Astrocyte of the spinal cord (primary cell): ENCODE measurements around the gene LAMB1.
"Not testable (repeated sequence)": the region's sequence is repeated elsewhere in the genome, so short reads cannot be mapped to it uniquely, and the experiment has no call there.

Source experiments
- DNase-seq: peaks from one replicate; pipeline ENCODE4 v3.0.0; 2011; ENCODE audit warnings: low read depth, low spot score
- H3K4me3 ChIP-seq: 2 replicates; pipeline ENCODE4 v1.5.1; 2011; ENCODE audit warnings: low read depth, mild to moderate bottlenecking, low read length, moderate library complexity
- in situ Hi-C: cut with HindIII; loops from 2 replicates; pipeline ENCODE4 v1.10.0; 2017; ENCODE audit warnings: low sequenced_read_pairs
- TF ChIP-seq, protein P1 (sequence below): IDR thresholded peaks from 2 replicates; pipeline ENCODE4 v1.5.1; 2012; ENCODE audit warnings: low read depth, mild to moderate bottlenecking, low read length, inconsistent platforms

Gene LAMB1

DNA sequence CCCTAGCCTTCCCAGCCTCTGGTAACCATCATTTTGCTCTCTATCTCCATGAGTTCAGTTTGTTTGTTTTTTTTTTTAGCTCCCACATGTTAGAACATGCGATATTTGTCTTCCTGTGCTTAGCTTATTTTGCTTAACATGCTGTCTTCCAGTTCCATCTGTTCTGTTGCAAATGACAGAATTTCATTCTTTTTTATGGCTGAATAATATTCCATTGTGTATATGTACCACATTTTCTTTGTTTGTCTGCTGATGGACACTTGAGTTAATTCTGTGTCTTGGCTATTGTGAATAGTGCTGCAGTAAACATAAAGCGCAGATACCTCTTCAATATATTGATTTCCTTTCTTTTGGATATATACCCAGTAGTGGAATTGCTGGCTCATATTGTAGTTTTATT, 91.0 kb downstream of the LAMB1 start:
- H3K4me3 ChIP-seq: no peak overlapping the region
- TF ChIP-seq, protein P1, sequence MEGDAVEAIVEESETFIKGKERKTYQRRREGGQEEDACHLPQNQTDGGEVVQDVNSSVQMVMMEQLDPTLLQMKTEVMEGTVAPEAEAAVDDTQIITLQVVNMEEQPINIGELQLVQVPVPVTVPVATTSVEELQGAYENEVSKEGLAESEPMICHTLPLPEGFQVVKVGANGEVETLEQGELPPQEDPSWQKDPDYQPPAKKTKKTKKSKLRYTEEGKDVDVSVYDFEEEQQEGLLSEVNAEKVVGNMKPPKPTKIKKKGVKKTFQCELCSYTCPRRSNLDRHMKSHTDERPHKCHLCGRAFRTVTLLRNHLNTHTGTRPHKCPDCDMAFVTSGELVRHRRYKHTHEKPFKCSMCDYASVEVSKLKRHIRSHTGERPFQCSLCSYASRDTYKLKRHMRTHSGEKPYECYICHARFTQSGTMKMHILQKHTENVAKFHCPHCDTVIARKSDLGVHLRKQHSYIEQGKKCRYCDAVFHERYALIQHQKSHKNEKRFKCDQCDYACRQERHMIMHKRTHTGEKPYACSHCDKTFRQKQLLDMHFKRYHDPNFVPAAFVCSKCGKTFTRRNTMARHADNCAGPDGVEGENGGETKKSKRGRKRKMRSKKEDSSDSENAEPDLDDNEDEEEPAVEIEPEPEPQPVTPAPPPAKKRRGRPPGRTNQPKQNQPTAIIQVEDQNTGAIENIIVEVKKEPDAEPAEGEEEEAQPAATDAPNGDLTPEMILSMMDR: no peak
- no peak for DNase-seq
- in situ Hi-C loops: no loop called here

DNA sequence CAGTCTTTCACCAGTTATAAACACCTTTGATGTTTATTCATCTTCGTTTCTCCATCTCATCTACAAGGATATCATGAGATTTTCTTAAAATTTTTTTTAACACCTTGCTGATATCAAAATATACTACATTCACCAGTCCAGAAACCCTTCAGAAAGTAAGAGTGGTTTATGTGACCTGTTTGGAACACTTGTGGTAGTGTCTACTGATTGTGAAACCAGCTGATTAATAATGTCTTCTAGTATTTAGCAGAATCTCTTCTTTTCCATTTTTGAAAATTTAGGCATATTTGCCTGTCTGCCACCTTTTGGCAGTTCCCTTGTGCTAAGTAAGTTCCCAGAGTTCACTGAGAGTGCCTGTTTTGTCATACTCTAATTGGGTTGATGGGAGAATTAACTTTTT, 93.5 kb downstream of the LAMB1 start:
- TF ChIP-seq, protein P1: no peak
- in situ Hi-C loops: no loop called here

GRCh38 chr7:107907790-107908189, 95.2 kb downstream of the LAMB1 start:
- DNase-seq: no peak
- in situ Hi-C loops: no loop called here
- H3K4me3 ChIP-seq: no peak overlapping the region
- TF ChIP-seq, protein P1: no peak

More for the DNA sequence above, 93.5 kb downstream of the LAMB1 start:
- no peak for DNase-seq
- no peak overlapping the region for H3K4me3 ChIP-seq

- H3K4me3 ChIP-seq: no peak overlapping the region
- TF ChIP-seq, protein P1: no peak
- in situ Hi-C loops: no loop called here
- DNase-seq: no peak
These were observed 100.6 kb downstream of the LAMB1 start for GRCh38 chr7:107902381-107902780.

DNA sequence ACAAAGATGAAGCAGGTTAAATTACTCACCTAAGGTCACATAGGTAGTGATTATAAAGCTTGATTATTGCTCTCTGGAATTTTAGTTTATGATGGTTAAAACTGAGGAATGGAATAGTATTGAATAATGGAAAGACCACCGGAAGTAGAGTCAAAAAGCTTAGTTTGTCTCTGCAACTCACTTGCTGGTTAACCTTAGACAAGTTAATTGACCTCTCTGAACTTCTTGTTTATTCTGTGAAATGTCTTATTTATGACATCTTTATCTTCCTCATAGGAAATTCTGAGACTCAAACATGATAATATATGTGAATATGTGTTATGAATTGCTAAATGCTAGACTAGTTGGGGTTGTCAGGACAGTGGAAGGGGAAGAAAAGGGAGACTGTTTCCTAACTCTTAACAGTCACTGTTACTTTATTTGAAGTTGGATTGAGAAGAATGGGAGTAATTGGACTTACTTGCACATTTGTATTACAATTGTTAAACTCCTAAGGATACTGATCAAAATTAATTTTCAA, 102.4 kb downstream of the LAMB1 start:
- in situ Hi-C loops: no loop called here
- TF ChIP-seq, protein P1: no peak
- no peak overlapping the region for H3K4me3 ChIP-seq
- DNase-seq: no peak

DNA sequence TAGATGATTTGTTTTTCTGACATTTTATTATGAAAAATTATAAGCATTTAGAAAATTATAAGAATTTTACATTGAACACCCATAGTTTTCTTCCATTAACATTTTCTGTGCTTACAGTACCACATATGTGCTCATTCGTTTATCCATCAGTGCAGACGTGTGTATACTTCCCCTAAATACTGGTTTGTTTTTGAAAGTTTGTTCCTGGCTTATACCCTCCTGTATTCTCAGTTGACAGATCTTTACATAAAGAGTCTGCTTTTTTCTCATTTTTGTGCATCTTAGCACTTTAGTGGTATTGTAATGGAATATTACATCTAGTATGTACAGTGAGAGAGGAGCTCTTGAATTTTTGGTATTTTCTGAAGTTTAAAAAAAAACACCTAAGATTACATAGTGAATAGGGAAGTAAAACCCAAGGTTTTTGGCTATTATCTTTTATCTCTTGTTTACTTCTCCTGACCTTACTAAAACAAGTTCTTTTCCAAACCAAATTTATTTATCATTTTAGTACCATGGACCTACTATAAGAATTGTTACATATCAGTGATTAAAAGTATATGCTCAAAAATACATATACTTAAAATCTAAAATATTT, 103.9 kb downstream of the LAMB1 start:
- in situ Hi-C loops: no loop called here
- no peak overlapping the region for H3K4me3 ChIP-seq
- TF ChIP-seq, protein P1: no peak
- no peak for DNase-seq

DNA sequence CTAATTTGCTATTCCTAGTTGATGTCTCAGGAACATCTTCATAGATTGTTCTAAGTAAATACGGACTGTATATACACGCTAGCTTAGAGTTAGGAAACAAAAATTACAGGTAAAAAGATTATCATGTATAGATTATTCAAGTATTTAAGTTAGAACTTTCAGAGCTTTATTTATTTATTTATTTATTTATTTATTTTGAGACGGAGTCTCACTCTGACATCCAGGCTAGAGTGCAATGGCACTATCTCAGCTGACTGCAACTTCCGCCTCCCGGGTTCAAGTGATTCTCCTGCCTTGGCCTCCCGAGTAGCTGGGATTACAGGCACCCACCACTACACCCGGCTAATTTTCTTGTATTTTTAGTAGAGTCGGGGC, 110.6 kb downstream of the LAMB1 start:
- H3K4me3 ChIP-seq: peak overlapping the region; percentile 84
- DNase-seq, in situ Hi-C loops: not testable (repeated sequence)
